GM19397 (cell line): ENCODE results near the gene PDE1A.

ENCODE experiments used
- ATAC-seq: cut with Tn5 transposase; IDR thresholded peaks from one replicate; pipeline ENCODE4 v1.9.1; 2021; ENCODE audit warnings: mild to moderate bottlenecking, moderate library complexity; ENCODE audit not compliant: unreplicated experiment

The PDE1A gene

DNA sequence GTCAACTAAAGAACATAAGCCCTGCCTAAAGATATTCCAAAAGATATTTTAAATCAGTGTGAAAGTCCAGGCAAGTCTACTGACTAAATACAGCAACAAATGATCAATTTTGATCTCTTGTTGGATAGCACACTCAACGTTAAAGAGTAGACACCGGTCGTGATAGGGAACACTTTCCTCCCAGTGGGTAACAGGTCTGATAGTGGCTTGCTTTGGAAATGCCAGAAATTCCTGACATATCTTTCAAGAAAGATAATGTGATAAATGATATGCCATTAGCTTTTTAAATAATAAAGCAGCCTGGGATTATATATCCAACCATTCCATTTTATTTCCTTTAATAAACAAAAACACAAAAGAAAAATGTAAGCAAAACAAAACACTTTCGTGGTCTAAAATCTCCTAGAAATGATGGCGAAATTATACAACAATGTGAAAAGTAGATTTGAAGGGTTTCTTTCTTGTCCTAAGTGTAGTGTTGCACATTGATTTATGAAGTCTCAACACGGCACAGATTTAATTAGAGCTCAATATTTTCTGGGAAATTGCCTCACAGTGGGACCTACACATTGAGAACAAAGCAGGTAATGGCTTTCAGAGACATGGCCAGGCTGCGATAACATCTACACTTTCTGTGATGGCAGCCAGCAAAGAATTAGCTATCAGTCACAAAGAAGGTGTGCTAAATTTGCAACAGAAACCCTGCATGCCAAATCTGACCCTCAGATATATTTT, 282.6 kb downstream of the PDE1A start:
- ATAC-seq = no peak

DNA sequence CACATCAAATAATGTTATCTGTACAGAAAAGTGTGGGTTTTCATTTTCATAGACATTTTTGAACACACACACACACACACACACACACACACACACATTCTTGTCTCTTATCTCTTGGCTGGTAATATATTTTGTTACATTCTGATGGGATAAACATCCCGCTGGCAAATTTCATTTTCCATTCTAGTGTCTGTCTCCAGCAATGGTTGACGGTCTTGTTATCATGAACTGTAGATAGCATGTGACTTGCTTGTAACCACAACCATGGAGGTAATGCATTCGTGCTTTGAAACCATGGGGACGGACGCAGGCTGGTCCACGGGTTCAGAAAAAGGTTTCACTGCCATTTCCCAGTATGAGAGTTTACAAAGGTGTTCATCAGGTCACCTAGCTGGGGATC, 284.8 kb downstream of the PDE1A start:
- ATAC-seq = no peak

DNA sequence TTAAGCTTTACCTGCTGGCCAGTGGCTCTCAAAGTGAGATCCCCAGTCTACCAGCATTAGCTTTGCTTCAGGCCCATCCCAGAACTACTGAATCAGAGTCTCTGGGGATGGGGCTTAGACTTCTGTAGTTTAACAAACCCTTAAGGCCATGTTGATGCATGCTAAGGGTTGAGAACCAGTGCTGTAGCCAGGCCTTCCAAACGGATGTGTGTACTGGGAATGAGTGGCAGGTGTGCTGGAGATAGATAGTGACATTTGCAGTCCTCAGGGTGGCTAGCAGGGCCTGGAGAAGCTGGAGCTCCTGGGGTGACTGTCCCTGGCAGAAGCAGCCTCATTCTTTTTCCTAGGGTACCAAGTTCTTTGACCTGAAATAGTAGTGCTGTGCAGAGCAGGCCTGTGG, 292.6 kb downstream of the PDE1A start:
- no peak for ATAC-seq

DNA sequence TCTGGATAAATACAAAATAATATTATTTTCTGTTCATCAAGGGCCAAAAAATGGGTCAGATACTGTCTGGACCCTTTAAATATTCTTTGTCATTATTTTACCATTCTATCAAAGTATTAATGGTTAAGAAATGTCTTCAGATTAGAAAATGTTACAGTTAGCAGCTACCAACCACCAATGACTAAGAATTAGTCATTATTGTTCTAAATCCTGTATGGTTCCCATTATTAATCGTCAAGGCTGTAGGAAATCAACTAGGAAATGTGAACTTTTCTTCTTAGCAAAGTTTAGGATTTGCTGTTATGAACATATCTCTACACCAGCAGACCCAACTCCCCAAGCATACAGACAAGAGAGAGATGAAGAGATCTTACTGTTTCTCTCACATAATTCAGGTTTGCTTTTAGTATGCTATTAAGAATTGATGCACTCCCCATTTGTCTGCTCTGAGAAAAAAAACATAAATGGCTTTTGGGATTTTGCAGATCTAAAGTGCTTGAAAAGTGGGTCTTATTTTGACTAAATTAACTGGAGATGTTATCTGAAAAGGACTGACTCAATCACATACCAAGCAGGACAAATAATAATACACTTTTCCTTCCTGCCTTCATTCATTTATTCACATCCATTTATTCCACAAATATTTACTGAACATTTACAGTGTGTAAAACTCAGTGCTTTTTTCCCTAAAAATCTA, 293.5 kb downstream of the PDE1A start:
- no peak for ATAC-seq

DNA sequence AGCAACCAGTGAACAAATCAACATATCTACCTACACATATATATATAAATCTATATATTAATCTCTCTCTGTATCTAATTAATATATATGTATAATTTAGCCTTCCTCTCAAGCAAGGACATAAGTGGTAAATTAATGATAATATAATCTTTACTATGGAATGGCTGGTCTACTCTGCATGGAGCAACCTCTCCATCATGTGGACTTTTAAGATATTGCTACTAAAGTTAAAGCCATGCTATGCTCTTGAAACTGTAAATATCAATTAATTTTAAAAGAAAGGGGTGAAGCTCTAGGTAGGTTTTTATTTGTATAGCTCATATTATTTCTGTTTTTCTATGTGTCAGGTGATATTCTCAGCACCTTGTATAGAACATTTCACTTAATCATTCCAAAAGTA, 294.2 kb downstream of the PDE1A start:
- no peak for ATAC-seq

DNA sequence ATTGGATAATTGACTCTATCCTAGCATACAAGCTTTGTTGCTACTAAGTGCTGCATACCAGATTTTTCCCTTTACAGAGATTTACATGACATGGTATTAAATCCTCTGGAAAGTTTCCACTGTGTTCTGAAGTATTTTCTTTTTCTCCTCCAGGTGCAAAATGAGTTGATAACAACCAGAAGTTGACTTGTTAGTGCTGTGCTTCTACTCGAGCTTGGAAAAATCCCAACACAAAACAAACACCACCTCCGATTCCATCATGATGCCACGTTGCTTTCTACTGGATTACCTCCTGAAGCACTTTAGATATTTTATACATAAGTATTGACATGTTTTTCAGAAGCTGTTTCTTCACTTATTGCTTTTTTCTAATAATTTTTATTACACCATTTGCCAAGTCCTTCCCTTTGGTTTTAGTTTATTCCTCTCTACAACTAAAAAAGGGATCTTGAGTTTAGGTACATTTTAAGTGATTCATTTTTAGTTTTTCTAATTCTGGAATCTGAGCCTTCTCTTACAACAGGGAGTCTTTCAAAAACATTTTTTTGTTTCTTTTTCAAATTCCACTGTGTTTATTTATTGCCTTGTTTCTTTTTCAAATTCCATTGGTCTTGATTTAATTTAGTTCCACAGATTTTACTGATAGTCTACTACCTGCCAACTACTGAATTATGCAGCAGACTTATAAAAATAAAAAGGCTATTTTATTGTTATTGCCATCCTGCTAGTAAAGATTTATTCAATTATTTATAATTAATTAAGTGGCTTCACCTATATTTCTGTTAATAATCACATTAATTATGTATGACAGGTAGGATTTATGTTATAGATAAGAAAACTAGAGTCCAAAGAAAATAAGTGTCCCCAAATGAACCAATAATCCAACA, 297.8 kb downstream of the PDE1A start:
- ATAC-seq = no peak

DNA sequence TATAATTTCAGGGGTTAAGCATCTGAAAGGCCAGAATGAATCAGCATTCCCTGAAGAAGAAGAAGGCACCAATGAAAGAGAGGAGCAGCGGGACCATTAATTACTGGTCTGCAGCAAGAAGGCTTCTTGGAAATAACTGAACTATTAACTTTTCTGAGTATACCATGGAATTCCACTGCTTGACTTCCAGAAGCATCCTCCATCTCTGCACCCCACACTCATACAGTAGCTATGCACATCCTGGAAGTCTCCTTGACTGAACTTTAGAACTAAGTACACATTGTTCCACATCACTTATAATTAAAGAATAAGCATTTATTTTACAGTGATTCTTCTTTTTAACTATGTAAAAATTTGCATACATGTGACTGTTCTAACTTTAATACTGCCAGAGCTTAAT, 309.6 kb downstream of the PDE1A start:
- ATAC-seq = no peak

DNA sequence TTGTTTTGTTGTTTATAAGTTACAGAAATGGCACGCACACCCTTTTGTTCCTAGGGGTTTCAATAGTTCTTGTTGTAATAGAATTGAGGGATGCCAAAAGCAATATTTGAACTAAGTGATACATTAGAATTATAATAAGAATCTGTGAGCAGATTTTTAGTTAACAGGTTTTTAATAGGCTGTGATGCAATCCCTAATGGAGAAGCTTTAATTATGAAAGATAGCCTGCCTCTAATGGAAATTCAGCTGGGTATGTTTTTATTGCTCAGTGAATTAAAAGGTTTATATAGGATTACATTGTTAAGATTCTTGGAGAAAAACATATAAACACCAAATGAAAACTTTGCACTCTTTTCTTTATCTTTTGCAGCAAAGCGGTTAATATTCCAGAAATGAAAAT, 310.1 kb downstream of the PDE1A start:
- no peak for ATAC-seq

DNA sequence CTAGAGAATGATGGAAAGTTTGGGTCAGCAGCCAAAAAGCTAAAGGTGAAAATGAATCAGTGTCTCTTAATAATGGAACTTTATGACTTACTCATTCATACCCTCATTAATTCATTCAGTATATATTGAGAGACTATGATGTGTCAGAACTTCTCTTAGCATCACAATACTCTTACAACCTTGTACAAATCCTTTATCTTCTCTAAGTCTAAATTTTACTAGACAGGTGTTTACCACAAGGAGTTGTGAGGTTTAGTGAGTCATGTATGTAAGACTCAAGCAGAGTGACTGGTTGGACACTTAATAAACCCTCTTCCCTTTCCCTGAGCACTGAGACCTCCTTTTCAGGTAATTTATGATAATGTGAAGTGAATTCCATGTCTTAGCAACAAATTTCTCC, 311.6 kb downstream of the PDE1A start:
- no peak for ATAC-seq

DNA sequence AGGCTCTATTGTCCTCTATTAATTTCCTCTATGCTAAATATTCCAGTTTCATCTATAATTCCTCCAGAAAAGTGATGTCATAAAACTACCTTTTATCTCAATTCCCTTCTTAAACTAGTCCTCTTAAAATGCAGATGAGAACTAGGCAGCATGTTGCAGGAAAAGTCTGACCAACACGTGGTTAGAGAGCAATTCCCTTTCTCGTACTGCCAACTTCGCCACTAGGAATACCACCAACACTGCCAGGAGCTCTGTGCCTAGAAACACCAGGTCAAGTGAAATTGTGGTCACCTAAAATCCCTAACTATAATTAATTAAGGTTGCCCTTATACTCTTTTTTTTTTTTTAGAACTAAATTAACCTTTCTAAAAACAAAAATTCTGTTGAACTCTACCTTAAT, 313.5 kb downstream of the PDE1A start:
- no peak for ATAC-seq

DNA sequence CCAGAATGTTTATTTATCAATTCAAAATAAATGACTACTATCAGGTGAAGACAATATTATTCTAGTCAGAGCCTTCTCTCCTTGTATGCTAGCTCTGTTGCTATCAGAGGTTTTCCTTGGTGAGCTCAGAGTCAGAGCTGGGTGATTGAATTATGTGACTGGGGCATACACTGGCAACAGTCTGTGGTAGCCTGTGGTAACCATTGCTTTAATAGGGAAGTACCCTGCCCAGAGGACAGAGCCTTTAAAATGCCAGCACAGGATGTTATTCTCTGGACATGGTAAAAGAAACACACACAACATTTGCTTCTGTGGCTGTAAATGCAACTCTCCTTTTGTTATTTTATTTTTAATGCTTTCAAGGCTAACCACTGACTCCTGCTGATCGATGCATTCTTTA, 316.5 kb downstream of the PDE1A start:
- ATAC-seq = no peak

DNA sequence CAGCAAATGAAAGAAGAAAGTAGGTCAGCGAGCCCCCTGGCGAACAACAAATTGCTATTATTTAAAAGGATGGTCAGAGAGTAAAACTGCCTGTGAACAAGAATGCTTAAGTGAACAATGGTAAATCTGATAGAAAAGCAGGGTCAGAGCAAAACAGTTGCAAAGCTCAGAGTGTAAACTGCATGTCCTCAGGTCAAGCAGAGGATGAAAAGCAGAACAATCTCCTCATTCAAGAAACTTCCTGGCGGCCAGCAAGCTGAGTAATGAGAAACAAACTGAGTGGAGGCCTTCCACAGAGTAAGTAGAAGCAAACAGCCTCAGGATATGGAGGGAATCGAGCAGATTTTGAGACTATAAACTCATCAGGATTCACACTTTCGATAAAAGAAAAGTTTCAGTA, 323.3 kb downstream of the PDE1A start:
- no peak for ATAC-seq

DNA sequence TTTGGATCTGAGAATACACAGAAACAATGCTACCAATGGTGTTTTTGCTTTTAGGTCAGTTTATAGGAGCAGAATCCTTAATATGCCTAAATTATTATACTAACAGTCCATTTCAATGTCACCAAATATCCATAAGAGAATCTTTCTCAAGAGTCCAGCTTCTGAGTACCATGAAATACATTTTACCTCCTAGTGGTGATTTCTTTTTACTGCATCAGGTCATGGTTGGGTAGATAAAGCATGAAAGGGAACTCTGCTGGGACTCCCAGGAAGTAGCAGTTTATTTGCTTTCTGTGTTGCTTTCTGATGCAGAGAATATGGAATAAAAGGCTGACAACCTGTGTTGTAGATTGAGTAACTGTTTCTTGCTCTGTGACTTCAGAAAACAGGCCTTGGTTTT, 325.6 kb downstream of the PDE1A start:
- no peak for ATAC-seq

DNA sequence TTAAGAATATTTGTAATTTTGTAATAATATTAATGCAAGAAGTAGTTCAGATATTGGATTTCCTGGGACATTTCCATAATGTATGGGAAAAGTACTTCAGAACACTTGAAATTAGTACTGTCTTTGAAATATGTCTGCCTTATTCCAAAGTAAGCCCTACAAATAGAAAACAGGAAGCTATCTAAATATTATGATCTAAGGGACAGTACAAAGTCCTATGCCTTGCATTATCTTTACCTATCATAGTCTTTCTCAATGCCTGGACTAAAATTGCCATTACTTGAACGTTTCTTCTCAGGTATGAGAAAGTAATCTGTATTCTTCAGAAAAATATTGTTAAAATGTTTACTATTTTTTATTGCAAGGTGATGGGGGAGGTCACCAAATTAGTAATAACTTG, 328.2 kb downstream of the PDE1A start:
- no peak for ATAC-seq

DNA sequence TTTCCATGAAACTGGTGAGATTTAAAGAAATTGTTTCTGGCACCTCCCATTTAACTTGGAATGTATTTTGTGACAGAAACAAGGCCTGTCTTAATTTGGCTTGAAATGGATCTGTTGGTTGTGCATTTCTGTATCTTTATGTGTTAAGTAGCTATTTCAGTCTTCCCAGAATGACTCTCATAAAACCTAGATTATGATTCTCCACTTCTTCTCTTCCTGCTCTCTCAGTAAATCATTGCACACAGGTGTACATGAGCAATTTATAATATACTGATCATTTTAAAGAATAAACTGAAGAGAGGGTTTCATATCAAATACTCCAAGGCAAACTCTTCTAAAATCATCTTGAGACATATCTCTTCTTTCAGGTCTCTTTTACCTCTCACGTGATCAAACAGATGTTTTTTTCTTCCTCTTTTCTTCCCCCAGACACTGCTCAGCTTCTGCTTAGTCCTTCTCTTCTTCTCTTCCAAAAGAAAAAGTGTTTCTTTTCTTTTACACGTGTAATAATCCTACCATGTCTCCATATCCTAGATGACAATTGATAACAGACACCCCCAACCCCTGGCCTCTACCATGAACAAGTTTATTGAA, 329.2 kb downstream of the PDE1A start:
- ATAC-seq = no peak

DNA sequence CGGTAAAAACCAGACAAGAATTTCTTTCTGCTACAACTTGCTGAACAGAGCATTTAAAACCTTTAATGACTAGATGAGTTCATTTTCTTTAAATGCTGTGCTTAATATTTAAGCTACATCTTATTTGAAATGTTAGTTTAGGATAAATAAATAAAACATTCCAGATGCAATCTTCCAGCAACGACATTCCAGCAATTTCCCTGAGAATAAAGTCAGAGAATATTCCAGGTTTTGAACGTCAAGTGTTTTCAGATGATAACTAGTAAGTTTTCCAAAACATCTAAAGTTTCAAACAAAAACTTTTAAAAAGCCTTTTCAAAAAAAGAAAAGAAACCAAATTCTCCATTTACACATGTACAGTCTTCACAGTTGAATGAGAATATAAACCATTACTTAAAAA, 336.4 kb downstream of the PDE1A start:
- no peak for ATAC-seq
